Stimulated activated CD4-positive, alpha-beta T cell treated with anti-CD3 and anti-CD28 coated beads, Interleukin-1b, Interleukin-23, amount 100 ng/mL, for 4 hours (primary cell): ENCODE data around the gene ATR.
"Not testable (repeated sequence)": the region's sequence is repeated elsewhere in the genome, so short reads cannot be mapped to it uniquely, and the experiment has no call there.

Experiments used
- DNase-seq, 2 donors: peaks; one replicate each; pipeline ENCODE4 v3.0.0-alpha.2; 2020; ENCODE audit warnings: low read depth in 2 of 2

The ATR gene

DNA sequence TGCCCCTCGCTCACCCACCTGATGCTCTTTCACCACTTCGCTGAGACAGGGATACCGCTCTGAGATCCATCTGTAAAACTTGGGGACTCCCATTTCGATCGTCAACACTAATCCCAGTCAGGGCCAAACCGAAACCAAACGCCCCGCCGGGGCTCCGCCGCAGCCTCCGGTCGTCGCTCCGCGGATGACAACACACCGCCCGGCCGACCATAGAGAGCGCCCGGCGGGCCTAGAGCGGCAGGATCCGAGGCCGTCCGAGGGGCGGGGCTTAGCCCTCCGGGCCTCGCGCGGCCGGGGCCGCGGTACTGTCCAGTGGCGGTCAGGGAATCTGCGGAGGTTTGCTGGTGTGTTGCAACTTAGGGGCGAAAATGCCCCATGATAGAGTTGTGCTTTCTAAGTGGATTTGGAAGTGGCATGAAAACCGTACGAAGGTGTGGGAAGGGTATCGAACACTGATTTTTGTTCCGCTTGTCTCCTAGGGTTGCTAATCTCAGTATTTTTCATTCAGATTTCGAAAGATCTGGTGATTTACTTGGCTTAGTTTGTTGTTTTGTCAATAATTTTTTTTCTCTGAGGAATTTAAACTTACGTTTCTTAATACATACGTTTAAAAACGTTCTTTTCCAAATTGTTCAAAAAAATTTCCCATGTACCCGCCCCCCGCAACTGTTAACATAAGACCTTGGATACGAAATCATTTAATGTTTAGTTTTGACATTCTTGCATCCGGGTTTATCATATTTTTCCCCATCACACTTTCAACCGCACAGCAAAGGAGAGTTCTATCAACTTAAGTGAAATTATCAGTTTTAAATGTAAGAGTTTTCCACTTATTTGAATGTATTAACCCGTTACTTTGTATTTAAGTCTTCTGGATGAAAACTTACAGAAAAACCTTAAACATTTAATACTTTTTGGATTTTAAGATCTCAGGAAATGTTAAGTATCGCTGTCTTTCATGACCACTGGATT is 130.4 kb downstream of the ATR start, which contains the start of gene XRN1:
TSS of gene XRN1 (minus strand) at position 186 of the 972 bp plus-strand sequence. CDS start at position 93, 93 bp downstream.
- peak; percentile 91 for DNase-seq

DNA sequence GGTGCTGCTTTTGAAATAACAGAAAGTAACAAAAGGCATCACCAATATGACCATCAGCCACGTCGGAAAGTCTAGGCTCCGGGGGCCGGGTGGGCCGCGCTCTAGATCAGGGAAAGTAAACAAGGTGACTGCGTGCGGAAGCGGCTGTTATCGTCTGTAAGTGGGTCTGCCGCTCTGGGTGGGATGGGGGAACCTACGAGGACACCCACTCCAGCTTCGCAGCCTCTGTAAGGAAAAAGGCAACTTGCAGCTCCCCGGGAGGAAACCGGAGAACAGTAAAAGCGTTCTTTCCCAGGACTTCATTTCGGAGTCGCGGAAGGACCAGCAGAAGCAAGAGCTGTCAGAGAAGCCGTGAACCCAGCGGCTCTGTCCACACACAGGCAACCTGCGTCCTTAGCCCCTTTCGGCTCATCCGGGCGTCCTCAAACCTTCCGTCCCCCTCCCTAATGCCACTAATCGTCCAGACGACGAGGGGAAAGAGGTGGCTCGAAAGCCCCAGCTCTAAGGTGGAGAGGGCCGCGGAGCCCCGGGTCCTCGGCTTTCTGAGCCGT is 131.2 kb downstream of the ATR start:
- peak; percentile 21 to 25 for DNase-seq

DNA sequence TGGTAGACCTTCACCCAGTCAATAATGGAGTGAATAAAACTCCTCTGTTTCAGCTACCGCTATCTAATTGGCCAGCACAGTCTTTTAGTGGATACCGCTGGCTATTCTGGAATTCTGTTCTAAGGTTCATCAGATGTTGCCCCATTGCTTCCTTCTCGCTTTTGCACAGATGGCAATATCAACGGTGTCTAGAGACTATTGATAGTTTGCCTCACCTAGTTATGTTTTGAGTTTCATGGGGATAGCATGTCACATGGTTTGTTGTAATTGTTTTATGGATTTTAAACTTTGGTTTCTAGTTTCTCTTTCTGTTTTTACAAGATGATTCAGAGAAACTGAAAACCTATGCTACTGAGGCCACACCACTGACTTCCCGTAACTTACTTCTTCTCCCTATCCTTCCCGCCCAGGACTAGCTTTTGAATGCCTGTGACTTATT is 132.7 kb downstream of the ATR start:
- peak in 1 of 2 donors; percentile 1 for DNase-seq

DNA sequence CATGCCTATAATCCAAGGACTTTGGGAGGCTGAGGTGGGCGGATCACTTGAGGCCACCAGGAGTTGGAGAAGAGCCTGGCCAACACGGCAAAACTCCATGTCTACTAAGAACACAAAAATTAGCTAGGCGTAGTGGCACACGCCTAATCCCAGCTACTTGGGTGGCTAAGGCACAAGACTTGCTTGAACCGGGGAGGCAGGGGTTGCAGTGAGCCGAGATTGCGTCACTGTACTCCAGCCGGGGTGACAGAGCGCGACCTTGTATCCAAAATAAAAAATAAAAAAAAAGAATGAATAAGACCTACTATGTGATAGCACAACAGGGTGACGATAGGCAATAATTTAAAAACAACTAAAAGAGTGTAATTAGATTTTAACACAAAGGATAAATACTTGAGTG is 134.2 kb downstream of the ATR start:
- no peak for DNase-seq

DNA sequence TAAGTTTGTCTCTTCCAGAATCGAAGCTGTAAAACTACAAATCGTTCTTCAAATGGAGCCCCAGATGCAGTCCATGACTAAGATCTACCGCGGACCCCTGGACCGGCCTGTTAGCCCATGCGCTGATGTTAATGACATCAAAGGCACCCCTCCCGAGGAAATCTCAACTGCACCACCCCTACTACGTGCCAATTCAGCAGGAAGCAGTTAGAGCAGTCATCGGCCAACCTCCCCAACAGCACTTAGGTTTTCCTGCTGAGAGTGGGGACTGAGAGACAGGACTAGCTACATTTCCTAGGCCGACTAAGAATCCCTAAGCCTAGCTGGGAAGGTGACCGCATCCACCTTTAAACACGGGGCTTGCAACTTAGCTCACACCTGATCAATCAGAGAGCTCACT is 135.5 kb downstream of the ATR start:
- DNase-seq = not testable (repeated sequence)

DNA sequence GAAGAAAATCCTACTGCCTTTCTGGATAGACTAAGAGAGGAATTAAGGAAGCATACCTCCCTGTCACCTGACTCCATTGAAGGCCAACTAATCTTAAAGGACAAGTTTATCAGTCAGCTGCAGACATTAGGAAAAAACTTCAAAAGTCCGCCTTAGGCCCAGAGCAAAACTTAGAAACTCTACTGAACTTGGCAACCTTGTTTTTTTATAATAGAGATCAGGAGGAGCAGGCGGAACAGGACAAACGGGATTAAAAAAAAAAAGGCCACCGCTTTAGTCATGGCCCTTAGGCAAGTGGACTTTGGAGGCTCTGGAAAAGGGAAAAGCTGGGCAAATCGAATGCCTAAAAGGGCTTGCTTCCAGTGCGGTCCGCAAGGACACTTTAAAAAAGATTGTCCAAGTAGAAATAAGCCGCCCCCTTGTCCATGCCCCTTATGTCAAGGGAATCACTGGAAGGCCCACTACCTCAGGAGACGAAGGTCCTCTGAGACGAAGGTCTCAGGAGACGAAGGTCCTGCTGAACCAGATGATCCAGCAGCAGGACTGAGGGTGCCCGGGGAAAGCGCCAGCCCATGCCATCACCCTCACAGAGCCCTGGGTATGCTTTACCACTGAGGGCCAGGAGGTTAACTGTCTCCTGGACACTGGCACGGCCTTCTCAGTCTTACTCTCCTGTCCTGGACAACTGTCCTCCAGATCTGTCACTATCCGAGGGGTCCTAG is 138.9 kb downstream of the ATR start:
- DNase-seq = not testable (repeated sequence)

DNA sequence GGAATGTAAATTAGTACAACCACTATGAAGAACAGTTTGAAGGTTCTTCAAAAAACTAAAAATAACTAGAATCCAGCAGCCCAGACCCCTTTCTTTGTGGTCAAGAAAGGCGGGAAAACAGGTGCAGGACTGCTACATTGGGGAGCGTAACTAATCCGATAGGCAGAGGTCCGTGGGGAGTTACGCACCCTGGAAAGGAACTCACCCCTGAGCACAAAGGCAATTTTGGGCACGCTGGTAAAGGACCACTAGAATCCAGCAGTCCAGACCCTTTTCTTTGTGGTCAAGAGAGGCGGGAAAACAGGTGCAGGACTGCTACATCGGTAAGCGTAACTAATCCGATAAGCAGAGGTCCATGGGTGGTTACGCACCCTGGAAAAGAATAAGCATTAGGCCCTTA is 140.4 kb downstream of the ATR start:
- not testable (repeated sequence) for DNase-seq

DNA sequence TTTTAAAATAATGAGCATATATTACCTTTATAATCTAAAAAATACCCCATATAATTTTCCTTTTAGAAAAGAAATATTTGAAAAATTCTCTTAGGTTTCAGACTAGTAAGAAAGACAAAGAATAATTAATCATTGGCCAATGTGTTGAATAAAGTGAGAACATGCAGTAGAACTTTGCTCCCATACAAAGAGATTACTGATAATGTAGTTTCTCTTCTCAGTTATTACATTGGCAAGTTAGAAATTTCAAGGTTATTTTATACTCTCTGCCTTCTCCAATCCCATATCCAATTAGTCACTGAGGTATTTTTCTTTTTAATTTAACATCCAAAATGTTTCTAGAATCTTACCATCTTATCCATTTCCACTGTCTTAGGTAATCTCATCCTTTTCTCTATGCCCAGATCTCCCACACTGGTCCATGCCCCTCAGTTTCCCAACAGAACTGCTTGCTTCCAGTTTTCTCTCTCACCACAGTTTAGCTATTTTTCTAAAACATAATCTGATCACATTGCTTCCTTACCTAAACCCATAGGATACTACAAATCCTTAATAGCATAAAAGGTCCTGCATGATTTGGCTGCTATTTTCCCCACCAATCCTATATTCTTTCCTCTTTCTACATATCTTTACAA is 141.5 kb downstream of the ATR start:
- DNase-seq = no peak

DNA sequence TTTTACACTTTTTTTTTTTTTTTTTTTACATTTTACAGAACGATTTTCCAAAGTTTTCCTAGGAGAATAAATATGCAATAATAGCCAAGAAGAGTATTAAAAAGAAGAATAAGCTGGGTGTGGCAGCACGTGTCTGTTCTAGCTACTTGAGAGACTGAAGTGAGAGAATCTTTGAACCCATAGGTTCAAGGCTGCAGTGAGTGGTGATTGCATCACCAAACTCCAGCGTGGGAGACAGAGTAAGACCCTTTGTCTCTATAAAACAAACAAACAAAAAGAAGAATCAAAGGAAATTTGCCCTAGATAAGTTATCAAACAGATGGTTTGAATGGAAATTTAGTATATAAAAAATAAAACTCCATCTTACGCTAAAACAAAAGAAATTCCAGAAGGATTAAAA is 144.0 kb downstream of the ATR start:
- DNase-seq = no peak

DNA sequence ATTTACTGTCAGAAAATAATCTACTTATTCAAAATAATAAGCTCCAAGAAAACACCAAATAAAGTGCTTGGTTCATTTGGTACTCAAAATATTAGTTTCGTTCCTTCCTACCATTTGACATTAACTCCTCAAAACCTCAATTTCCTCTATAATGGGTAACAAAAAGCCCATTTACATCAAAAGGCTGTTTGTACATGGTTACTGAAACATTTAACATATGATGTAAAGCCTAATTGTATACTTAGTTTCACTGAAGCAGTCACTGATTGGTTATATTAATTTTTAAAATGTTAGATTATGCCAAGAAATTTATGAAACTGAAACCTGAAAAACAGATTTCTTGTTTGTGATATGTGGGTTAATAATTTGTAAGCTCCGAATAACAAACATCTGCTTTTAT is 145.4 kb downstream of the ATR start:
- no peak for DNase-seq

DNA sequence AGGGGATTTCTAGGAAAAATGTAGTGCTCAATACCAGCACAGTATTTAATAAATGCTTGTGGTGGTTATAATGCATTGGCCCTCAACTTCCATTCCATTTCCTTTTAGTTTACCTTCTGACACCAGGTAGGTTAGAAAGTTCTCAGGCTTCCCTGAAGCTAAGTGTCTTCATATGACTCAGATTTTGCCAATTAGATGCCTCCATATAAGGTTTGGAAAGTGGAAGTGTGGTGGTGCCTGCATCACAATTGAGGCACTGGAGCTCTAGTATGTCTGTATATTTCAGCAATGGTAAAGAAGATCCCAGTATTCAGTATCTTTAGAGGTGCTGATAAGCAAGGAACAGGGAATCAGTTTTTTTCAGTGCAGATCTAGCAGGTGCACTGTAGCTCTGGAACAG is 149.0 kb downstream of the ATR start:
- no peak for DNase-seq

DNA sequence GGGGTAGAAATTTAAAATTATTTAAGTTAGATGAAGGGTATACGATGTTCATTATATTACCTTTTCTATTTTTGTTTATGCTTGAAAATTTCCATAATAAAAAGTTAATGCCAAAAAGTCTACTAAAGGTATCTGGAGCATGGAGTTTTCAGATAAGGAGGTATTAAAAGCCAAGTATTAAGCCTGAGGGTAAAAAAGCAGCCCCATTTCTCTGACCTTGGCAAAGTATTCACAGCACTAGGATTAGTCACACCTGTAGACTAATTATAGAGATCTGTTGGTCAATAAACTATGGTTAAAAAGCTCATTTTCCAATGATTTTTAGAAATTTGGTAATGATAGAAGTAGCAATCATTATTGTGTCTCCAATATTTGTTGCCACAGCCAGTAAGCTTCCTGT is 153.8 kb downstream of the ATR start:
- no peak for DNase-seq

DNA sequence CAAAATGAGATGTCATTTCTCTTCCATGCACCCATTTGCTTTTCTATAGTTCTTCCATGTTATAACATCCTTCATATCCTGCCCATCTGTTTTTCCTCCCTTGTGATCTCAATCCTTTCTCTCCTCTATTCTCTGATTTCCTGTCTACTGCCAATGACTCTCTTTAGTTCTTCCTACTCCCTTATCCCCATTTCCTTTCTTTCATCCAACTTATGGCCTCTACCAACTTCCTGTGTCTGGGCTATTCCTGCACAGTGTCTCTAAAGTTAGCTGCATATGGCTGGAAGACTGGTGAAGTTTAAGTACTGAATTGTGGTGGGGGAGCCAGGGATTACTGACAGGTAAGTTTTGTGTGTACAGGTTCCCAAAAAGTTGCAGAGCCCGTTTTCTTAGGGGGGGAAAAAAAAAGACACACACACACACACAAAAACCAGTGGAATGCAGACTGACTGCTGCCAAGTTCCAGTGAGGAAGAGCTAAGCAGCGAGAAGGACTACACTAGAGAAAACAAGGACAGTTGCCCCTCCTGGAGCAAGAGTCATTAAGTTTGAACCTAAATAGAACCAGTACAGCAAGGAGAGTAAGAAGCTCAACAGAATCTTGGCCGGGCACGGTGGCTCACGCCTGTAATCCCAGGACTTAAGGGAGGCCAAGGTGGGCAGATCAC is 159.5 kb downstream of the ATR start:
- DNase-seq = no peak

DNA sequence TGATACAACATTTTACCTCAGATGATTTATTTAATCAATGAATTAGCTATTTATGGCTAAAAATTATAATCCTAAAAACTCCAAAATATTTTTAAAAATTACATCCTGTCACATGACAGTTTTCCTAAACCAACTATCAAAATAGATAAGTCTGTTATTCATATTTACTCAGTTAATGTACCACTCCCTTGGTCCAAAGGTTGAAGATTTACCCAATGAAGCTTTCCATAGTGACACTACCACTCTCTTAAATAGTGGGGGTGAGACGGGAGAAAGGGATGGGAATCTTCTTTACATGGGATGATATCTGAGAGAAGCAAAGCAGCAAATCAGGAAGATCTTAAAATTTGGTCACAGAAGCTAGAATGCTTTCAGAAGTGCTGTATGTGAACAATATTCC is 161.2 kb downstream of the ATR start:
- DNase-seq = no peak

DNA sequence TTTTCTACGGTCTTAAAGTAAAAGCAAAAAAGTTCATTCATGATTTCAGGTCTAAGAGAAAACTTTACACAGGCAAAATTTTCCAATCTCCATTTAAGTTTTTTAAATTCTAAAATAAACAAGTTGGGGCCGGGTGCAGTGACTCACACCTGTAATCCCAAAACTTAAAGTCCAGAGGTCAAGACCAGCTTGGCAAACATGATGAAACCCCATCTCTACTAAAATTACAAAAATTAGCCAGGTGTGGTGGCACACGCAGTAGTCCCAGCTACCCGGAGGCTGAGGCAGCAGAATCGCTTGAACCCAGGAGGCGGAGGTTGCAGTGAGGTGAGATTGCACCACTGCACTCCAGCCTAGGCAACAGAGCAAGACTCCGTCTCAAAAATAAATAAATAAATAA is 178.0 kb downstream of the ATR start:
- DNase-seq = not testable (repeated sequence)
